HuH-7 (cell line): Measurements from ENCODE around the gene KCNIP4.
"Not testable (repeated sequence)": the region's sequence is repeated elsewhere in the genome, so short reads cannot be mapped to it uniquely, and the experiment has no call there.

Source experiments
- DNase-seq: peaks from one replicate; pipeline ENCODE4 v3.0.0; 2011; ENCODE audit warnings: low spot score

KCNIP4 gene

DNA sequence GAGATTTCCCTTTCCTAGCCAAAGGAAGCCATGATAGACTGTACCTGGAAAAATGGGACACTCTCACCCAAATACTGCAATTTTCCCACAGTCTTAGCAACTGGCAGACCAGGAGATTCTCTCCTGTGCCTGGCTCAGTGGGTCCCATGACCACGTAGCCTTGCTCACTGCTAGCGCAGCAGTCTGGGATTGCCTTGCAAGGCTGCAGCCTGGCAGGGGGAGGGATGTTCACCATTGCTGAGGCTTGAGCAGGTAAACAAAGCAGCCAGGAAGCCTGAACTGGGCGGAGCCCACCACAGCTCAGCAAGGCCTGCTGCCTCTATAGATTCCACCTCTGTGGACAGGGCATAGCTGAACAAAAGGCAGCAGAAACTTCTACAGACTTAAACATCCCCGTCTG, 596.2 kb downstream of the KCNIP4 start:
- not testable (repeated sequence) for DNase-seq

DNA sequence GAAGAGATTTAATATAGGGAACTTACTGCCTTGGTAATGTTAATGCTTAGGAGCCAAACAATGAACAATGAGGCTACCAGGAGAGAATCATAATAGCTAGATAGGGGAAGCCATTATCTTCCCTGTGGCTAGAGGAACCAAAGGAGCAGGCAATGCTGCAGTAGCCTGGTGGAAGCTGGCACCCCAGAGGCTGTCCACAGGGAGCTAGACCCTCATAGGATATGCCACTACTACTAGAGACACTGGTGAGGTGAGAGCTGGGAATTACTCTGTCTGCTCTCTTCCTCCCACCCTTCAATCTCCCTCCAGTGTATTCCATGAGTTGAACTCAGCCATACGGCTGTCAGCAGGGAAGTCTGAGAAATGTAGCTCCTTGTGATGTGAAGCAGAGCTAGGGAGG, 601.4 kb downstream of the KCNIP4 start:
- no peak for DNase-seq

DNA sequence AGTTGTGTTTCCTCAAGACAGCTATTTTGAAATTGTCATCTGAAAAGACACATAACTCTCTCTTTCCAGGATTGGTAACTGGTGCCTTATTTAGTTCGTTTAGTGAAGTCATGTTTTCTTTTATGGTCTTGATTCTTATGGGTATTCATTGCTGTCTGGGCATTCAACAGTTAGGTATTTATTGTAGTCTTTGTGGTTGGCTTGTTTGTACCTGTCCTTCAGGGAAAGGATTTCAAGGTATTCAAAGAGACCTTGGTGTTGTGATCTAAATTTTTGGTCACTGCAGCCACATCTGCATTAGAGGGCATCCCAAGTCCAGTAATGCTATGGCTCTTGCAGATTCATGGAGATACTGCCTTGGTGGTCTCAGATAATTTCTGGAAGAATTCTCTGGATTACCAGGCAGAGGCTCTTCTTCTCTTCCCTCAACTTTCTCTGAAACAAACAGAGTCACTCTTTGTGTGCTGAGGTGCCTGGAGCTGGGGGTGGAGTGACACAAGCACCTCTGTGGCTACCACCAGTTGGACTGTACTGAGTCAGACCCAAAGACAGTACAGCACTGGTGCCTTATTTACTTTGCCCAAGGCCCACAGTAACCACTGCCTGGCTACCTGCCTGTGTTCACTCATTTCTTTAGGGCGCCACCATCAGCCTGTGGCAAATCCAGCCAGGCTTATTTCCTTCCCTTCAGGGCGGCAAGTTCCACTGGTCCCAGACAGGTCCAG, 620.4 kb downstream of the KCNIP4 start:
- no peak for DNase-seq

DNA sequence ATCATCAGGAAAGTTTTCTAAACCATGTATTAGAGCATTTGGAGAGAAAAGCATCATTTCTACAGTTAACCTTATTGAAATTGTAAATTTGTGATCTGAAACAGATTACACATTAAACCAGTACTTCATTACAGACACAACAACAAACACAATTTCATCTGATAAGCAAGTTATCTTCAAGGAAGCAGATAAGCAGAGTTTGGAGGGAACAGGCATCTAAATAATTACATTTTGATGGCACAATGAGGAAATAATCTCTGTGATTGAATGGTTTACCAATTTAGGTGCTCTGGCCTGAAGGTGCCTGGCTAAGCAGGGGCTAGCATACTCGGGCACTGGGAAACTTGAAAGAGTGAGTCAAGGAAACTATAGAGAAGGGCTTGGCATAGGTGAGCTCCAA, 628.5 kb downstream of the KCNIP4 start:
- no peak for DNase-seq

DNA sequence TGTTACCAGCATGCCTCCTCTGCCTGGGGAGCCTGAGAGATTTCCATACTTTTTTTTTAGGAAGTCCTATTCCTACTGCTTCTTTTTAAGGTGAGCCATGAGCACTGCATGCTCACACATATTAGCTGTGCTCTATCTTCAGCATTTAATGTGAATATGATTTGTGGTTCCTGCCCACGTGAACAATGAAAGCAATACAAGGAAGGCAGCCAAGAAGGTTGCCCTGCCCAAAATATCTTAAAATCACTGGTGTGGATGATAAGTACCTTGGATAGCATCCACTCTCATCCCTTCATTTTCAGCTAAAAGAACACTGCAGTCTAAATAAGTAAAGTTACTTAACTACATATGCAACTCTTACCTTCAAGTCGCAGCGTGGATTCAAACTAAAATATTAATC, 640.9 kb downstream of the KCNIP4 start:
- no peak for DNase-seq

DNA sequence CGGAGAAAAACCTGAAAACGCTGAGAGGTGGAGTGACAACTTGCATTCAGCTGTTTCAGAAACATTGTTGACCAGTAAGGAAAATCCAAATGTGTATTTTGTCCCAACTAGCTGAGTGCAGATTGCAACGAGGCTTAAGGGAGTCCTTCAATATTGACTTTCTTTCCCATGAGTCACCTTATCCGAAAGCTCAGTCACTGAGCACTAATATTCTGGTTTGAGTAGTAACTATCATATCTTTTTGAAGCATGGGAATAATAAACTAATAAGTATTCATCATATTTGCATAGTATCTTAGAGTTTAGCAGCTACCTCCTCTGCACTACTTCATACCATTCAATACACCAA, 644.1 kb downstream of the KCNIP4 start:
- no peak for DNase-seq

DNA sequence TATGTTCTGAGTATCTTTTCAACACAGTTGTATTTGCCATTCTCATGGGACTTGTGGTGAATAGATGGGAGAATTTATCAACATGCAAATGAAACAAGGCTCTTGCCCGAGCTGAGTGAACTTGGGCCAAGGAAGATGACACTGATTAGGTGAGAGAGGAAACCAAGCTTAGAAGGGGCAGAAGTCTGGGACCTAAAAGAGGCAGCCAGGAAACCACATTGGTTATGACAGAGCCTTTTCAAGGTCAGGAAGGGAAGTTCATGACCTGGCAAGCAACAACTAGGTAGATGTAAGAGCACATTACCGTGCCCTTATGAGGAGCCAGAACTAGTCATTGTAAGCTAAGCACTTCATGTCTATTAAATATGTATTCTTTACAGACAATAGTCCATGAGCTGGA, 658.0 kb downstream of the KCNIP4 start:
- no peak for DNase-seq

DNA sequence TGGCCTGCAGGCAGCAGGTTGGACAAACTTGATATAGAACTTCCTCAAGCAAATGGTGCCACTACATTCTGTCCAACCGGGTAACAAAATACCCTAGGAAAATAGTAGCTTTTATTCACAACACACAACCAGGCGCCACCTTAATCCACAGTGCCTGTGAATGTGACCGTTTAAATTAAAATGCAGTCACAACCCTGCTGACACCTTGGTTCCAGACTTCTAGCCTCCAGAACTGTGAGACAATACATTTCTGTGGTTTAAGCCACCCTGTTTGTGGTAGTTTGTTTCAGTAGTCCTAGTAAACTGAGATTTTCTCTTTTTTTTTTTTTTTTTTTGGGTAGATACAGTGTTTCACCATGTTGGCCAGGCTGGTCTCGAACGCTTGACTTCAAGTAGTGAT, 672.5 kb downstream of the KCNIP4 start:
- DNase-seq, result no peak

DNA sequence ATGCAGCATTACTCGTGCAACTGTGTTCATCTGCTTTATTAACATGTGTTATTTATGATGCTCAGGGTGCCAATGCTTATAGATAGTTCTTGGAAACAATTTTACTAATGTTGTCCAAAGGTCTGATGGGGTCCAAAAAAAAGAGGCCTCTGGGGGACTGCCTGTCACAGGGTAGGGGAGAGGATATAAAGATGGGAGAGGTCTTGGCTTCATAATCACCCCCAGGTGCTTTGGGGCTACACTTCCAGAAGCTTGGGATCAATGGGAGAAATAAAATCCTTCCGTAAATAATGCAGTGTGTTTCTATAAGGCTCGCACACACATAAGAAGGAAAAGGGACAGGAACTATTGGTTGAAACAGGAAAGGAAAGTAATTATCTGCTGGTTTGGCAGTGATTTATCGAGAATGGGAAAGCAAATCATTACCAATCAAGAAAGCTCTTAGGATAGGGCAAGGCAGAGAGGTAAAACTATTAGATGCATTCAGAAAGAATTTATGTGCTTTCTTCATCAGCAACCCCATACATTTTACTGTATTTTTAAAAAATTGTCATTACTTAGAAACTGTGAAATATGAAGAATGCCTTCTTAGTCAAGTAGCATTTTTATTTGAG, 677.0 kb downstream of the KCNIP4 start:
- no peak for DNase-seq

DNA sequence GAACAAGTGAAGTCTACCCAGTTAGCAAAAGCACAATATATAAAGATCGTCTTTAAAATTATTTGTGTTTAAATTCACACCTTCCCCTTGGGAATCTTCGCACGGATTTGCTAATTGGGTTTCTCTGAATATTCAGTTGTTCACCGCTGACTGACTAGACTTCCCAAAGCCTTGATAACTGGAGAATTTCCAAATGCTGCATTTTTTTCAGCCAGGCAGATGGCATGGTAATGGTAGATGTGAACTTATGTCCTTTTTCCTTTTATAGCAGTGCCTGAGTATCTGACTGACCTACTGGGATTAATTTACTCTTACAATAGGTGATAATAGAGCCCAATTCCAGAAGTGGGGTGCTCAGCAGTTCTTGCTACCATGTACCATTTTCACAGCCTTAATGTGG, 700.2 kb downstream of the KCNIP4 start:
- no peak for DNase-seq

DNA sequence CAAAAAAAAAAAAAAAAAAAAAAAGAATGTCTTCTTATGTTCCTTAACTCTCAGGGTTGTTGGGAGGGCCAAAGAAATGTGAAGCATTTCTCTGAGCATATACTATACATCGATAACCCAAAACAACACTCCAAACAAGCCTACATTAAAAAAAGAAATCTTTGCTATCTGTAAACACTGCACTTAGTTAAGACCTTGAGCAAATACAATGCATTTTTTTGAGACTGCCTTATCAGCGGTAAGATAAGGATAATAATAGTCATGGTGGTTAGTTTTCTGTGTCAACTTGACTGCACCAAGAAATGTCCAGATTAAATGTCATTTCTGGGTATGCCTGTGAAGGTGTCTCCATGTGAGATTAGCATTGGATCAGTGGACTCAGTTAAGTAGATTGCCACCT, 706.4 kb downstream of the KCNIP4 start:
- no peak for DNase-seq

DNA sequence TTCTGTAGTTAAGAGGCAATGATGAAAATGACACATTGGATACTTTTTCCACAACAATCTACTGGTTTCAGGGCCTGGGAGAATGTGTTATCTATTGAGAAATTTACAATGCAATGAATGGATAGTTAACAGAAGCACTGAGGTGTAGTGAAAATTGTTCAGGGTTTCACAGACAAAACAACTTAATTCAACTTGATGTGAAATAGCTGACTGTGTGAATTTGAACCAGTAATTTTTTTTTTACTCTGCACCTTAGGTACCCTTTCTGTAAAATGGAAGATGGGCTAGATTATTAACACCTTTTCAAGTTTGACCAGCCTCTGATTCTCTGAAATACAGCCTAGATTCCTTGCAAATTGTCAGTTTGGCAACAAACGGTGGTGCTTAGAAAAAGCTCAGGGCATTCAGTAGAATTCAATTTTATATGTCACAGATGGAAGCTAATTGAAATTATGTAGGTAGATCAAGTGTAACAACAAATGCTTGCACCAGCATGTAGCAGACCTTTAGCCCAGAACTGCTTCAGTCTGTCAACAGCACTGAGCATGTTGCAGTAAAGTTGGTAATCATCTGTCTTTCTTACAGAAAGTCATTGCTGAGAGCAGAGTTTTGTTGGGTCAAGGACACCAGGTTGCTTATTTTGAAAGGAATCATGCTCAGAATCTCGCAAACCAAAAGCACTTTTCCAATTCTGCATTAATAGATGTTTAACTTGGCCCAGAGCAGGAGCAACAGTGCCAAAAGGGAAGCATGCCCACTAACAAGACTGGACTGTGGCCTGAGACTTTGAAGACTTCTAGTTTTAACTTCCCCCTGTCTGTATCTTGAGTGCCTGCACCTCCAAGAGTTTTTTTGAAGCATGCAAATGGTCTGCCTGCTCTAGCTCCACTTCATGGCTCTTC, 721.7 kb downstream of the KCNIP4 start:
- no peak for DNase-seq

DNA sequence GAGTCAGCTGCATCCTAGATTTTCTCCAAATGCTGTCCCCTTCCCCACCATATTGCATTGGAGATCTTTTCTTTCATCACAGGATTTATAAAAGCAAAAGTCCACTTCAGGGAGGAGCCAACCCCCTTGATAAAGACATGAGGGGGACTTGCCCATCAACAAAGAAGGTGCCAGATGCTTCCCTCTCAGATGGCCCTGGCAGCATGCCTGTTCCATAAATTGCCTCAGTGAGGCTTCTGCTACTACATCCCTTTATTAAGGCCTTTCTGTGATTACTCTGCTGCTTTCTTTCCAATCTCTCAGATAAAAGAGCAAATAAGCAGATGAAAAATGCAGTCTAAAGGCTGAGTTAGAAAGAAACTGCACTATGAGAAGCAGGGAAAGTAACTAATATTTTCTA, 736.7 kb downstream of the KCNIP4 start:
- no peak for DNase-seq

DNA sequence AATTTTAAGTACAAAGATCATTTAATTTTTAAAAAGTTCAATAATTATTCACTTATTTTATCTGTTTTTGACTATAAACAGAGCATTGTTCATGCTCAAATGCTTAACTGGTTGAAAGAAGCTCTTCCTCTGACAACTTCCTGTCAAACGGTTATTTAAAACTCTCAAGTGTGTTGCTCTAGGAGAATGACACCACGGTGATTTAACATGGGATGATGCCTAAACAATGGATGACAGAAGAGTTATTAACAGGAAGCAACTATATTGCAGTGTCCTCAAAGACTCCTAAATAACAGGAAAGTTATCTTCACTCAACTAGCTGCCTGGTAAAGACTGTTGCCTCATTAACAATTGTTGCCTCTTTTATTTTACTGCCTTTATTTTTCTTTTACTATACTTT, 738.7 kb downstream of the KCNIP4 start:
- DNase-seq, result no peak

DNA sequence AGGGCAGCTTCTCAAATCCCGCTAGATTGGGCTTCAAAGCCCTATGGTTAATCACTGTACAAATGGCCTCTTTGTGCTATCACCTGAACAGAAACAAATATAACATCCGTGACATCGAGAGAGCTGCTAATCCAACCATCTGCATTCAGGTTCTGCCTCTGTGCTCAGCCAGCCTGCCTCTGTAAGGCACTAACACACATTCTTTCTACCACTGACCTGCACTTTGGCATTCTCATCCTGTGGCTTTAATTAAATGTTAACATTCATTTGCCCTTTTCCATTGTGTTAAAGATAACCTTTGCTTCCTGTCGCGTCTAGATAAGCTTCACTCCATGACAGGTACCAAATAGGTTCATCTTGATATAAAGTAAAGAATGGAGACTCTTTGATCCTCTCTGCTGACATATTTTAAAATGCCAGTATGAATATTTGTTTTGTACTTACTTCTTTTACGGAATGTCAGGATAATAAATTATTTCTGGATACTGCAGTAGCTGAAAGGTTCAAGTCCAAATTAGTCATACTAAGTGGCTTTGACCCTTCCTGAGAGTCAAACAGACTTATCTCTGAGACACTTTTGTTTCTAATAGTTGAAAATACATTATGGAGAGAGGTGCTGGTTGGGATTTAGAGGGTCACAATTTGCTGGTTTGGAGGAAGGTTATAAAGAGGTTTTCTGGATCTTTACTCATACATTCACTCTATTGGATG, 742.6 kb downstream of the KCNIP4 start:
- peak; percentile 21 for DNase-seq

DNA sequence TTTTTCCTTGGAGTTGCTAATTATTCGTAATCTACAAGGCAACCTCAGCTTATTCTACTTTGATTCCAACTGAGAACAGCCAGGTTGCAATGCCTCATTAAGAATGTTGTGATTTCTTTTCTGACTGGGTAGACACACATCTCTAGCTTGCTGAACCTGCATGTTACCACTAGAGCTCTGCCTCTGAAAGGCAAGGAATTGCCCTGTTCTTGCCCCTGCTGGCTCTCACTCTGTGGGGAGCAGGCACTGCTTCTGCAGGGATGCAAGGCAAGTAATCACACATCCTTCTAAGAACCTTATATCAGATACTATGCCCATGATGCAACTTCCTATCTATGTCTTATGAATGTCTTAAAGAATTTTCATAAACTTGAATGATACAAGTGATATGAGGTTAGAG, 745.2 kb downstream of the KCNIP4 start:
- no peak for DNase-seq

DNA sequence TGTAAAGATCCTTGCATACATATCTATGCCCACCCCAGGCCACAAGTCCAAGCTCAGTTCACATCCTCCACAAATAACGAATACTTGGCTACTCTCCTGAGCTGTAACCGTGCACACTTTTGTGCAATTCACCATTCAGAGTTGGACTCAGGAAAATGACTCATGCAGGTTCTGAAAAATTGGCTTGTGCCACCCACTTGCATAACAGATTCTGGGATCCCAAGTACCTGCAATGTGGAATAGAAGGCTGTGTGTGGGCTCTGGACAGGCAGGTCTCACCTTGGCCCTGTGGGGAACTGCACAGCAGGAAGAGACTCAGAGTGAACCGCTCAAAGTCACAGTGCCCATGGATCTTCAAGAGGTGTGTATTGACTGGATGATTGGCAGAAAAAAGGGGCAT, 745.6 kb downstream of the KCNIP4 start:
- no peak for DNase-seq

DNA sequence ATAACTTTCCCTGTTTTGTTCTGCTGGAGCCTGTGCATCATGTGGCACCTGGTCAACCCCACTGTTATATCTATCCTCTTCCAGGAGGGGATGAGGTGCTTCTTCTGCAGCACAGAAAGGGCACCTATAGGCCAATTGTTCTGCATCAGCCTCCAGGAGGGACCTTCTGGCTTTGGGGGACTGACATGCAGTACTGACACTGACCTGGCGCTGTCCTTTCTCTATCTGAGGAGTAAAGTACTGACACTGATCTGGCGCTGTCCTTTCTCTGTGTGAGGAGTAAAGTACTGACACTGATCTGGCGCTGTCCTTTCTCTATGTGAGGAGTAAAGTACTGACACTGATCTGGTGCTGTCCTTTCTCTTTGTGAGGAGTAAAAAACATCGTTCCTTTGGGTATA, 749.9 kb downstream of the KCNIP4 start:
- no peak for DNase-seq

DNA sequence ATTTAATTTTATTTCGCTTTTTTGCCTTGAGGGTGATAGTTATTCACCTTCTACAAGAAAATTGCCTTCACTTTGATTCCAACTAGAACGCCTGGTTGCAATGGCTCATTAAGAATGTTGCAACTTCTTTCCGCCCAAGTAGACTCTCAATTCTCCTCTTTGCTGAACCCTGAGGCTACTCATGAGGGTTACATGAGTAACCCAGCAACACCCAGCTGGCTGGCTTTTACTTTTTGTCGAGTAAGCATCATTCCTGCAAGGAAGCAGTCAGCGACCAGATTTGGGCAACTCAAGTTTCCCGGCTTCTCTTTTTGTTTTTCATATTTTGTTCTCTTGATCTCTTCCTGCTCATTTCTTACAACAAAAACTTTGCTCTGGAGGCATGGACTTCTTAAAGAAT, 752.9 kb downstream of the KCNIP4 start:
- no peak for DNase-seq

DNA sequence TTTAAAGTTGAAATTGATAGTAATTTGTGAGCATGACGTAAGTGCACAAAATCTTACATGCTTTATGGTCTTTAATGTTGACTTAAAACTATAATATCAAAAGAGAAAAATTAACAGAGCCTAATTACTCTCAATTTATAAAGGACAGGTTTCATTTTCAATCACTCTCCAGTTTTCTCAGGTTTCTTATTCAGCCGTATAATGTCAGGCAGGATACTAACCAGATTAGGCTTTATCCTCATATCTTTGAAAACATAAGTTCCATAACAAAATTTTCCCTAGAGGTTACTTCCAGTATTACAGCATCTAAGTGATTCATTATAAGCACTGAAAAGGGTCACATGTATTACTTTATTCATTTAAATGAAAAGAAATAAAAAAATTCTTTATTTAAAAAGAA, 756.2 kb downstream of the KCNIP4 start:
- no peak for DNase-seq

DNA sequence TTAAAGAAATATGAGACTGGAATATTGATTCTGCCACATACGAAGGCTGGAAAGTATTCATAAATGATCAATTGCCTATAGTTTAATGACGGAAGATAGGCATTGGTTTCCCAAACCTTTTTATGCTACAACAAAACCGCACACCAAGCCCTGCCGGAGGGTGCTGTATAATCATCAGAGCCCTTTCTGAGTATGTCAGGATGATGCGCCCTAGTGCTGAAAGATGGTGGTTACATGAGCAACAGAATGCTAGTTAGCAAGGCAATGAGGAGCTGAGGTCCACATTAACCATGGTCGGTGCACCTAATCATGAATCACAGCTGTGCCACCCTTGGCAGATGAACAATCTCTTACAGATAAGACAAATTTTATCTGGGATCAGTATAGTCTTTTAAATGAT, 757.3 kb downstream of the KCNIP4 start:
- no peak for DNase-seq

DNA sequence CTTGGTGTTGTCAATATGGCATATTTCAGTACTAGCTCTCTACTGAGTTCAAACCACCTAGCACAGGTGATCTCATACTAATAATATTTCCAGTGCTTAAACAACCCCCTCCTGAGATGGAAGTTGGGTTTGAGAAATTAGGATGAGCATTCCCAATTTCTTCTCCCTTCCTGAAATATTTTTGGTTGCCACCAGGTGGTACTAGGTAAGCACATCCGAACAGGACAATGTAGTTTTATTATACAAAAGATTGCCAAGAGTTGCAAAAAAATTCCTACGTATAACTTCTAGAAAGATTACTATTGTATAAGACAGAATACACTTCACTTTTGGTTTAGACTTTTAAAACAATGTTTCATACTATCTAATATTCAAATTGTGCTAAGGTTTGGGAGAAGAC, 763.8 kb downstream of the KCNIP4 start:
- no peak for DNase-seq

DNA sequence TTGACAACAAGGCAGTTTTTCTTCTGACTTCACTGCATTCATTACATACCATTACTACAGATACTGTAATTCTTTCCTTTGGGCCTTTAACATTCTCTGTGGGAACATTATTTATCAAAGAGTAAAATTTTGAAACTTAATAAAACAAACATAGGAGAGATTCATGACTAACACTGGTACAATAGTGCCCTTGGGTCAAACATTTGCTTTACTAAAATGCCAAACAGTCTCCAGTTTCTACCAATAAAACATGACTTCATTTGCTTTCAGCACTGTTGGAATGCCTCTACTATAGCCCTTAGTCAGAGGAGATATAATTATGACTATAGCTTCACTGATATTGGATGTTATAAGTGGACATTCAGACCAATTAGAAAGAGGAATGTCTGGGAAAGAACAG, 766.9 kb downstream of the KCNIP4 start:
- DNase-seq, result no peak
